Bone marrow (tissue), 2 donors: ENCODE data around the gene BTNL2.

Experiments
- DNase-seq, 2 donors: peaks; one replicate each; lab custom pipeline; 2025; lab: John Stamatoyannopoulos, UW

BTNL2 gene

DNA sequence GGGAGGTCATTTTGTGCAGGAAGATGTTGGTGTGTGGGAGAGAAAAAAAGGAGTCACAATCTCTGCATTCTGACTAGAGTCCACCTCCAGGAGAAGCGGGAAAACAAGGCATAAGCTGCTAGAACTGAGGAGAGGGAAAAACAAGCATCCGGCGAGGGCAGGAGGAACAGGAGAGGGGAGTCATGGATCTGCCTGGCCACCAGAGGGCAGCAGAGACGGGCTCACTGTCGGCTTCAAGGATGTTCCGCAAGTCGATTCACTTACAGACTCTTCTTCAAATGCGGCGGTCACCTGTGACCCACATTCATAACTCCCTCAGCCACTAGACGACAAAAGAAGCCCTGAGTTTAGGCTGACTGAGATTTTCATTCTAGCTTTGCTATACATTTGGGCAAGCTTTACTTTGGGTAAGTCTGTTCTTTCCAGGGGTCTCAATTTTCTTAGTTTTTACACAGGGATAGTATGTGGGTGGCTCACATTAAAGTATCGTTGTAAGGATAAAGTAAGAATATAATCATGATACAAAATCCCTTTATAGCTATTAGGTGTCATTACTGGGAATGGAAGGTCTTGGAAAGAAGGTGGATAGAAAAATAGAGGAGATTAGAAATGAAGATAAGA lies 6.6 kb upstream of the BTNL2 start:
- DNase-seq, result peak; percentile 54 to 60

DNA sequence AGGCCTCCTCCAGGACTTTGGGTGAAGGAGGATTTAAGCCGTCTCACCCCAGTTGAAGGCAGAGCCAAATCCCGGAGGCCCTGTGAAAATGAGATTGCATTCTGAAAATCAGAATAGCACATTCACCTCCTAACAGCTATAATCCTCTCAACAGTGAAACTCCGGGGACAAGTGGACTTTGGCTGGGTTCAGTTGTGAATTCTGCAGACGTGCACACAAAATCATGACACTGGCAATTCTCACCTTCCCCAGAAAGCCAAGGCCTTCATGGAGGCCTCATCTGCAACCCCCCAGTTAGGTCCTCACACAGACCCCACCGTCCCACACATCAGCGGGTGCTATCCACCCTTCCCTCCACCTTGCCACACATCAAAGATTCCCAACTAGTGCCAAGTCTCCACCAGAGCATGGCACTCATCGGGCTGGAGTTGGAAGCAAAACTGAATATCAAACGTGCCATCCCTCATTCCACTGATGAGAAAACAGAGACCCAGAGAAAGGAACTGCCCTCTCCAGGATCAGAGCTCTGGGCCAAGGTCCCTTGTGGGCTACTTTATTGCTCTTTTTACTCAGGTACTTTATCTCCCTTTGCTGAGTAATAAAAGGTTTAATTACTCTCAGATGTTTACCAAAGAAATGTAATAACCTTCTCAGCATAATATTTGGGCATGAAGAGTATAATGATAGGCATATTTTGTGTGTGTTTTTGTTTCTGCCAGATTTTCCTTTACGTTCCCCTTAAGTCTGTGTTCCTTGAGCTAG lies 4.8 kb upstream of the BTNL2 start:
- no peak for DNase-seq

DNA sequence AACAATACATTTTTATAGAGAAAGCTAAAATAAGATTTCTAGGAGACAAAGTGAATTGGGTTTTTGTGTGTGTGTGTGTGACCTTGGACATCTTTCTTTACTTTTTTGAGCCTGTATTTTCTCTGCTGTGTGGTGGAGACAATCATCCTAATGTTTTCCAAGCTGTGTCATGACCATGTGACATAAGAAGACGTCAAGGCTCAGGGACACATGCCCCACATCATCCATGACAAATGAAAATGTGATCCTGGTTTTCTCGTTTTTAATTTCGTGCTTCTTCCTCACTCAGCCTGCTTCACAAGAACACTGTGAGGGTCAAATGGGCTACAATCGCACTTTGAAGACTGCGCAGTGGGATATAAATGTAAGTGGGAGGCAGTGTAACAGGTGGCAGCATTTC lies 3.9 kb upstream of the BTNL2 start:
- no peak for DNase-seq

DNA sequence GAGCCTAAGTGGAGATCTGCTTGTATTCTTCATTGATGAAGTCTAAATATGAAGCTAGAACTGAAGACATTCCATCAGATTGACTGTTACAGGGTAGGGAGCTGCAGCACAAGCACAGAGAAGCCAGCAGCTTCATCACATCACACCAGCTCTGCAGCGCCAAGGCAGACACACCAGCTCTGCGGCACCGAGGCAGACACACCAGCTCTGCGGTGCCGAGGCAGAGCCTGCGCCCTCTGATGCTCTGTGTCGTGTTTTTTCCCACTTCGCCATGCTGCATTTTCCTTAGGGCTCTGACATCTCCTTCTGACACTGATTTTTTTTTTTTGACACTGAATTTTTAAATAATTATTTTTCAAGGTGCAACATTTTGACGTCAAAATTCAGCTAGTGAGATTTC lies 784 bp downstream of the BTNL2 start:
- DNase-seq, result no peak

DNA sequence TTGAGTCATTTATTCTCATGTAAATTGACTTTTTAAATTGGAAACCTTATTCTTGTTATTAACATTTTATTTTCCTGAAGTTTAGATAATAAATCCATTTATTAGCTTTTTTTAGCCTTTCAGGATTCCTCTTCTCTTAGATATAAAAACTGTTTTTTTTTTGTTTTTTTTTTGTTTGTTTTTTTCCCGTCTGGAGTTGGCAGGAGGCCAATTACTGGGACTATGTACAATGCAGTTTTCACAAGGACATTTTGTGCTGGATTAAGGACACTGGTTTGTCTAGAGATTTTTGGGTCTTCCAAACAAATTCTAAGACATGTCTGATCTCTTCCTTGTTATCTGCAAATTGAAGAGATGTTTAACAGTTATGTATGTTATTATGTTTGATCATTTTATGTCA lies 1.3 kb downstream of the BTNL2 start:
- no peak for DNase-seq

DNA sequence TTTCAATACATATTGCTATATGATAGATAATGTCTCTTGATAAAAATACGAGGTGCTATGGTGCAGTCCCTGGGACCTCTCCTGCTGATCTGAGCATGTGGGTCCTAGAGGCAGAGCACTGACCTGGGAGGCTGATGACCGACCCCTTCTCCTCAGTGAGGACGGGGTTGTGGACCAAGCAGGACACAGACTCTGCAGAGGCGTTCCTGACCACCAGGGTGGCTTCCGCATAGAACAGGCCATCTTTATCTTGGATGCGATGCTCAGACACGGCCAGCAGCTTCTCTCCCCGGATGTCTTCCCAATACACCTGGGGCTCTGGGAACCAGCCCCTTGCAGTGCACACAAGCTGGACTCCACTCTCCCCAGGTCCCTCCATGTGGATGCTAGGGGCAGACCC lies 4.2 kb downstream of the BTNL2 start:
- no peak for DNase-seq

DNA sequence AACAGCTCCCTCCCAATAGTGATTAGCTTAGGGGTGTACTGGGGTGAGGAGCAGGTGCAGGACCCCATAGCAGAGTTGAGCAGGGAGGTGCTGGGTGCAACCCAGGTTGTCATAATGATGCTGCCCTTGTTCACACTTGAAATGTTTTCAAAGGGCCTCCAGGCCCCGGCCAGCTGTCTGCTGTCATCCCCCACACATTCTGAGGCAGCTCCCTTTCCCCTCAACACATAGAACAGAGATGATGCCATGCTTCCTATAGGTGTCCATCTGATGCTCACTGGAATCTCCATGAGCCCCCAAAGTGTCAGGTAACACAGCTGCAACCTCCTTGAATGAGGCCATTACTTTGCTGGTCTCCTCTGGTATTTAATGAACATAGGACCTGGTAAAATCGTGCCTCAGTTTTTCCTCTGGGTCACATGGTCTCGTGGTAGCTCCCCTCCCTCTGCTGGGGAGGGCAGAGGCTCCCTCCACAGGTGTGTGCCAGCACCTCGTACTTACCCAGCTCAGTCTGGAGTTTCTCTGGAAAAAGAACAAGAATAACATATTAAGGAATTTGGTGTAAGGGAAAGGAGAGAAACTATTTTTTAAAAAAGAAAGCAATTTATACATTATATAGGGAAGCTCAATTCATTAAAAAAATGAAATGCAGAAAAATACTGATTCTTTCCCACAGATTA lies 5.6 kb downstream of the BTNL2 start:
- no peak for DNase-seq

DNA sequence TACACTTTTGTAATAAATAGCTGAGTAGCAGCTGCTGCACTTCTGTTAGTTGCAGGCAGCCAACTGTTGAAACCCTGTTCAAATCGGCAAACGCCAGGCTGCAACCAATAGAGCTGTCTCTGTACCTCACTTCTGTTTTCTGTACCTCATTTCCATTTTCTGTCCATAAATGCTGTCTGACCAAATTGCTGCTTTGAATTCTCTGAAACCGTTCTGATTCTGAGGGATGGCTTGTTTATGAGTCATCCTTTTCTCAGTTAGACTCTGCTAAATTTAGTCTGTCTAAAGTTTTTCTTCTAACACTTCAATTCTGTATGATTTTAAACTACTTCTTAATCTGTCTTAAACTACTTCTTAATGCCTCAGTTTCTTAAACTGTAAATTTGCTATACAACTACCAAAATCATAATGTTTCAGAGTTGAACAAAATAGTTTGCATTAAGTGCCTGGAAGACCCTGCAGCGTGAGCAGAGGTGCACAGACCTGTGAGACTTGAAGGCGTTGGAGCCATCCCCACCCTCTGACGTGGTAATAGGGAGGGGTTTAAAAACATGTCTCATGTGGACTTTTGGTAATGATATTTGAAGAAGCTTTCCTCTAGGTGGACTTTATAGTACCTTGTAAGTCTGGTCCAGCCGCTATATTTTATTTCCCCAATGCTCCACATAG lies 9.6 kb downstream of the BTNL2 start:
- DNase-seq, result no peak

DNA sequence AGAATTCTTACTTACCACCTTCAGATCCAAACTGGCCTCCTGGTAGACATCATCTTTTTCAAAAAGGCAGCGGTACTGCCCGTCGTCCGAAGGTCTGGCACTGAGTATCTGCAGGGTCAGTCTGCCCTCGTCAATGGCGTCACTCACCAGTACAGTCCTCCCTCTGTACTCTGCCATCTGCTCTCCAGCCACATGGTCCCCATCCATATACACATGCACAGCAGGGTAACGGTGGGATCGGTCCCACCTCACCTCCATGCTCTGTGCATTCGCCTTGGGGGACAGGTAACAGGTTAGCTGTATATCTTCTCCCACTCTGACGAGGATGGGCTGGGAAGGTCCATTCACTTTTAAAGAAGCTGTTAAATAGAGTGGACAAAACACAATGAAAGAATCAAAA lies 11.0 kb downstream of the BTNL2 start:
- no peak for DNase-seq

DNA sequence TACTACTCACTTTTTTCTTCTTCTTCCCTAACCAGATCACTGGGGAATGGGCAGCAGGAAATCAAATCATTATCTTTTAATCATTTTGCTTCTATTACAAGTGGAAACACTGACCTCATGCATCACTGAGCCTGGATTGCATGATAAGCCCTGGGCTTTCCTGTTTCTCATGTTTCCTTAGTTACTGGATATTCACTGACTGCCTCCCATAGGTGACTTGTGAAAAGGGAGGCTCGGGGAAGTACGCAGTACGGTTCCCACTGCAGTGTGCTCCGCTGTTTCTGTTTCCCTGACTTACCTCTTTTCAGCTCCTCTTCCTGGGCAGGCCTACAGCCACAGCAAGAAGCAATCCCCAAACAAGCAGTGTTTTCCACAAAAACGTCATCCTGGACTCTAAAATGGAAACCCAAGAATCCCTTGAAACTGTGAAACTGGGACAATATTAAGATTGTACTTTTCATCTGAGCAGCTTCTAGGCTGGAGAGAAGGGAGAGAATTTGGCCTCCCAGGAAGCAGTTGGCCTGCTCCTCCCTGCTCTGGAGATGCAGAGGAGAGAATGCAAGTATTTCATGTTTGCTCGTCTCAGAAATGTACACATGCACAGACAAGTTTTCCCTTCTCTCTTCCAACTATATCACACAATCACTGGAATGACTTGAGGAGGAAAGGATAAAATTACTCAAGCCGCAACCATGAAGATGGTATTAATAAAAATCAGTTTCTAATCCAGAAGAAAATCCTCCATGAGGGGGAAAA lies 13.1 kb downstream of the BTNL2 start:
- DNase-seq, result no peak

DNA sequence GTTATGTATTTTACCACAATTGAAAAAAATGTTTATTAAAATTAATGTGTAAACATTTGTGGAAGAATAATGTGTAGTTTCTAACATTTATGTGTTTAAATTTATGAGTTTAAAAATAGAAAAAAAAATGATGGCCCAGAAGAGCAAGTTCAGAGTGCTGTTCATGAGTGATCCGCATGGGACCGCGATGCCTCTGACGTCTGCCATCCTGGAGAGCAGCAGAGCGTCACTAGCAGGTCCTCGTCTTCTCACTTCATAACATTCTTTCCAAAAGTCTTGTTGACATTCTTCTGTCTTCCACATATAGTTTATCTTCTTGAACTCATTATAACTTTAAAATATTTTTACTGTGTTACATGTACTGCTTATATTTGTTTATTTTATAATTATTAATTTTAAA lies 15.5 kb downstream of the BTNL2 start:
- no peak for DNase-seq

DNA sequence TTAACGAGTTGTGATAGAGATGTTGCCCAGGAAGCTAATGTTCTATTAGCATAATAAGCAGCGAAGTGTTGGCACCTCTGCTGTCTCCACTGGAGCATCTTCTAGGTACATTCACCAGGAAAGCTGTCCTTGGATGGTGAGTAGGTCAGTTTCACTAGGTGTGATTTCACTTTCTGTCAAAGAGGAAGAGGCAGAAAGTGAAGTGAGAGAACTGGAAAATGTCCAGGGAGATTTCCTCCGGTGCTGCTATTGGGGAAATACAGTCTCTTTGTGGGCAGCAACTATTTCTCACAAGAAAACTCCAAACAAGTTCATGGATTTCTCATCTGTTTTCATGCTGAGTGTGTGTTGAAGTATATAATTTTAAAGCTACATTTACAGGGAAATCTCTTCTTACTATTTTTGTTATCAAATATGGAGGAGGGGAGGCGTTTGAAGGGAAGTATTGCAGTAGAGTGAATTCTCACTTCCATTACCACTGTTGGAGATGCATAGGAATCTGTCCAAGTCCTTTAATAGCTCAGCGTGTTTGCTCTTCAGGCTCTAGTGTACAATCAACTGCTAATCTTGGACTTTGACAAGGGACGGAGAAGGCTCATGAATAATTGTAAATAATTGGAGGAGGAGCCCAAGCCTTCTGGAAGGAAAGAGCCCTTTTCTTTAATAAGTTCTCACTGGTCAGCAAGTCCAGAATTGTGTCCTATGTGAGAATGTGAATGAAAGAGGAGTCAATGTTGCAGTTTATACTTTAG lies 19.2 kb downstream of the BTNL2 start:
- no peak for DNase-seq

DNA sequence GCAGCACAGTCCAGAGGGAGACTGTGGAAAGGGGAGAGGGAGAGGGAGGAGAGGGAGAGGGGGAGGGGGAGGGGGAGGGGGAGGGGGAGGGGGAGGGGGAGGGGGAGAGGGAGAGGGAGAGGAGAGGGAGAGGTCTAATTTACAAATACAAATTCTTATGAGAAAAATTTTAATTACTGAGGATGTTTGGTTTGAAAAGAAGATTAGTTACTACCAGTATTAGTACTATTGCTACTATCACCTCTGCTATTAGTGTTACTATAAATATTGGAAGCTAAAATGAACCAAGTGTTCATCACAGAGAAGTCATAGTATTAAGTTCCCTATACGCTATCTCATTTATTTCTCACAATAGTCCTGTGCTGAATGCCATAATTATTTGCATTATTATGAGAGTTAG lies 20.9 kb downstream of the BTNL2 start:
- no peak for DNase-seq

DNA sequence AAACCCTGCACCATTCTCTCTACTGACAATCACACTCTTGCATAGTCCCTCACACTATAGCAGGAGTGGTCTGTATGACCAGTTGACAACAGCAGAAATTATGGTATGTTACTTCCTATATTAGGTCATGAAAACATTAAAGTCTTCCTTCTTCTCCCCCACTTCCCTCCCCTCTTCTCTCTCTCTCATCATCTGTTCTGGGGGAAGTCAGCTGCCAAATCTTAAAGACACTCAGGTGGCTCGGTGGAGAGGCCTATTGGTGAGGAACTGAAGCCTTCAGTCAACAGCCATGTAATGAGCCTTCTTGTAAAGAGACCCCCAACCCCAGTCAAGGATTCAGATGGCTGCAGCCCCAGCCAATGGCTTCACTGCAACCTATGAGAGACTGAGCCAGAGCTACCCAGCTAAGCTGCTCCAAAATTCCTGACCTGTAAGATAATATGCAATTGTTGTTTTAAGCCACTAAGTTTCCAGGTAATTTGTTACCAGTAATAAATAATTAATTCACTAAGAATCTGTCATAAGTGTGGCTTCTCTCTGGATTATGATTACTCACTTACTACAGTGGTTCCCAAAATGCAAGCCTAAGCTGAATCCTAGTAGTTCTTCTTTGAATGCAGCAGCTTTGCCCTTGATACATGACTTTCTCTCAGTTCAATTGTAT lies 24.1 kb downstream of the BTNL2 start:
- DNase-seq, result no peak

DNA sequence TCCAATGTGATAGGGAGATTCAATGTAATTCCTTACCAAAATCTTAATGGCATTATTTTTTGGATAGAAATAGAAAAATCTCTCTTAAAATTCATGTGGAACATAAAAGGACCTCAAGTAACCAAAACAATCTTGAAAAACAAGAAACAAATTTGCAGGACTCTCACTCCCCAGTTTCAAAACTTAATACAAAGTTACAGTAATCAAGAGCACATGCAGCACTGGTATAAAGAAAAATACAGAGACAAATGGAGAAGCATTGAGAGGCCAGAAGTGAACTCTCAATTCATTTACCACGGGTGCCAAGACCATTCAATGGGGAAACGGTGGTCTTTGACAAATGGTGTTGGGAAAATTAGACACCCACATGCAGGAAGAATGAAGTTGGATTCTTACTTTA lies 27.4 kb downstream of the BTNL2 start:
- DNase-seq, result no peak

DNA sequence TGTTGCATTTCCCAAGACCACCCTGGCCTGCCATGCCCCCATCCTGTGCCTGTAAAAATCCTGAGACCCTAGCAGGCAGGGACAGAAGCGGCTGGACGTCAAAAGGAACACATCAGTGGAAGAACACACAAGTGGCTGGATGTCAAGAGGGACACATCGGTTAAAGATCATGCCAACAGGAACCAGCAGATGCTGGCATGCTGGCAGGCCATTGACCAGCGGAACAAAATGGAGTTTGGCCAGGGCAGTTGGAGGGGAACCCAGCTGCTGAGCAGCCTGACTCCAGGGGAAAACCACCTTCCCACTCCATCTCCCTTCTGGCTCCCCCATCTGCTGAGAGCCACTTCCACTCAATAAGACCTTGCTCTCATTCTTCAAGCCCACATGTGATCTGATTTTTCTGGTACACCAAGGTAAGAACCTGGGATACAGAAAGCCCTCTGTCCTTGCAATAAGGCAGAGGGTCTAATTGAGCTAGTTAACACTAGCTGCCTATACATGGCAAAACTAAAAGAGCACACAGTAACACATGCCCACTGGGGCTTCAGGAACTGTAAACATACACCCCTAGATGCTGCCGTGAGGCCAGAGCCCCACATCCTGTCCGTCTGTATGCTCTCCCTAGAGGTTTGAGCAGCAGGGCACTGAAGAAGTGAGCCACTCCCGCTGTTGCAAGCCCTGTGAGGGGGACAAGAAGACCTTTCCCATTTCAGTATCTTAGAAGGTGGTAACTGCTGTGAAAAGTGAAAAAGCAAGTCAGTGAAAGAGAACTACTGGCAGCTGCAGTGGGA lies 31.0 kb downstream of the BTNL2 start:
- DNase-seq, result no peak

DNA sequence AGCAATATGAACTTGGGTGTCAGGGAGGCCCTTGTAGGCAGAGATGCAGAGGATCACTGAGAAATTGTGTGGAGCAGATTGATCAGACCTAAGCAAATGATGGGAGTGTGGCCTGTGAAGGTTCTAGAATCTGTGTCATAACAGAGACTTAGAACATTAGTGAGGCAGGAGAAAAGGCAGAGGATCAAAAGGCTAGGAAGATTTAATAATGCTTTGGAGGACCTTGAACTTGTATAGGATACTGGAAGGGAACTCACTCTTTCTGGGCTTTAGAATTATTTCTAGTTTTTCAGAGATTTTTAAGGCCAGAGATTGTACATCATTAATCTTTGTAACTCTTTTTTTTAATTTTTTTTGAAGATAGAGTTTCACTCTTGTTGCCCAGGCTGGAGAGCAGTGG lies 35.2 kb downstream of the BTNL2 start, which contains the start of gene TSBP1:
Gene TSBP1 (minus strand): TSS at position 101 of the 400 bp plus-strand sequence. CDS start 197 bp downstream, outside the sequence.
- no peak for DNase-seq

DNA sequence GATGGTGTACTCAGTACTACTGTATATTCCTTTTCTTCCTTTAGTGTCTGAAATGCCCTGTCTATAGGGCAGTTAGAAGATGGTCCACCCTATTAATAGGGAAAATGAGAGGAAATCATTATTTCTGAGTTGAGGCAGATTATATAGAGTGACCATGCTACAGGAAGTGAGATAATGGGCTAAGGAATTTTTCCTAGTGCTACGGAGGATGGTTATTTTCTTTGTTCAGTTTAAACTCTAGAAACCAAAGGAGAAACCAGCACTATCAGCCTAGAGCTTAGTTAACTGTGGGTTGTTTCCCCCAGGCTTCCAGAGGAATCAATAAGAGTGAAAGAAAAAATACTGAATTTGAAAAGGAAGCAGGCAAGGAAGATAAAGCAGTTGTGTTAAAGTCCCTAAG lies 35.8 kb downstream of the BTNL2 start:
- no peak for DNase-seq

DNA sequence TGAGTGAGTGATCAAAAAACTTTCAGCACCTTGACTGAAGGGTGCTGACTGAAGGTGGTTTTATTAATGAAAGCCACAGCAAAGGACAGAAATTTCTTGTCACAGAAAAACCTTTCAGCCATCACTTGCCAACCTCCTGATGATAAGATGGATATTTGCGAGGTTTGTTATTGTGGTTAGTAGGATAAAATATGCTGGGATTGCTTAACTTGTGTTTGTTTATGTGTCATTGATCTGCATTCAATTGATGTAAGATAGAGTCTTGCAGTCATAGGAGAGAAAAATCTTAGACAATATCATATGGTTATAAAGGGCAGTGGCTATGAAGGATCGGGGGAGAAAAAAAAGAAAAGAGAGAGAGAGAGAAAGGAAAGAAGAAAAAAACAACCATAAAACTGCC lies 36.5 kb downstream of the BTNL2 start:
- no peak for DNase-seq

DNA sequence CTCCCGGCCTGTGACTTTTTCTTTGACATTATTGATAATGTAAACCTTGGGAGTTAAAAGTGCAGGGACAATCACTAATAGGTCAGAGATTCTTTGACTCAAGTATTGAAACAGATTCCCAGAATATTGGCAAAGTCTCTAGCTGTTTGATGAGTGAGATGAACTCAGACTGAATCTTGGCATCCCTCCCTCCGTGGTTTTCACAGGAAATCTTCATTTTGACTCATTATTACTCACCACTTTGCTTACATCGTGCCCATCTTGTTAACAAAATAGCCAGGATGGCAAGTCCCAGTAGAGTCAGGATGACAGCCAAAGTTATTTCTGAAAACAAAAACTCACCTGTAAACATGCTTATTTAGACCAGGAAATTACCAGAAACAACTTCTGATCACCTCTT lies 37.3 kb downstream of the BTNL2 start:
- DNase-seq, result no peak
